Bronchial epithelial cell (primary cell): Measurements from ENCODE around the gene NMUR1. TPM values are rescaled to one million over a fixed set of nuclear protein-coding genes. Genes with fewer than 3 reads are reported as not detected.

Source experiments
- DNase-seq: peaks from one replicate; pipeline ENCODE4 v3.0.0-alpha.2; 2010; ENCODE audit warnings: low read depth
- FAIRE-seq: peaks from 2 replicates; lab custom pipeline; 2011; peaks lifted over from hg19 to GRCh38; lab: Jason Lieb, UNC
- H3K27me3 ChIP-seq: 2 replicates; pipeline ENCODE4 v1.5.1; 2011; ENCODE audit warnings: low read length; ENCODE audit not compliant: control insufficient read depth, insufficient read depth
- H3K36me3 ChIP-seq: 2 replicates; pipeline ENCODE4 v1.5.1; 2011; ENCODE audit warnings: low read length; ENCODE audit not compliant: control insufficient read depth, insufficient read depth
- H3K4me3 ChIP-seq: 2 replicates; pipeline ENCODE4 v1.5.1; 2011; ENCODE audit warnings: mild to moderate bottlenecking, low read depth, low read length, control low read depth
- total RNA-seq: library from RNA; depleted of rRNA; stranded (reverse); fragments of >200 nt; gene quantifications from 2 replicates; pipeline ENCODE4 v1.2.1, GENCODE V29; 2014
- TF ChIP-seq, protein P1 (sequence below): IDR thresholded peaks from 2 replicates; pipeline ENCODE4 v1.5.1; 2011; ENCODE audit warnings: mild to moderate bottlenecking, moderate library complexity, low read length, control low read depth, inconsistent platforms; ENCODE audit not compliant: insufficient read depth, severe bottlenecking

Gene NMUR1
- total RNA-seq, 1 donor from 2014 or later, result not detected

DNA sequence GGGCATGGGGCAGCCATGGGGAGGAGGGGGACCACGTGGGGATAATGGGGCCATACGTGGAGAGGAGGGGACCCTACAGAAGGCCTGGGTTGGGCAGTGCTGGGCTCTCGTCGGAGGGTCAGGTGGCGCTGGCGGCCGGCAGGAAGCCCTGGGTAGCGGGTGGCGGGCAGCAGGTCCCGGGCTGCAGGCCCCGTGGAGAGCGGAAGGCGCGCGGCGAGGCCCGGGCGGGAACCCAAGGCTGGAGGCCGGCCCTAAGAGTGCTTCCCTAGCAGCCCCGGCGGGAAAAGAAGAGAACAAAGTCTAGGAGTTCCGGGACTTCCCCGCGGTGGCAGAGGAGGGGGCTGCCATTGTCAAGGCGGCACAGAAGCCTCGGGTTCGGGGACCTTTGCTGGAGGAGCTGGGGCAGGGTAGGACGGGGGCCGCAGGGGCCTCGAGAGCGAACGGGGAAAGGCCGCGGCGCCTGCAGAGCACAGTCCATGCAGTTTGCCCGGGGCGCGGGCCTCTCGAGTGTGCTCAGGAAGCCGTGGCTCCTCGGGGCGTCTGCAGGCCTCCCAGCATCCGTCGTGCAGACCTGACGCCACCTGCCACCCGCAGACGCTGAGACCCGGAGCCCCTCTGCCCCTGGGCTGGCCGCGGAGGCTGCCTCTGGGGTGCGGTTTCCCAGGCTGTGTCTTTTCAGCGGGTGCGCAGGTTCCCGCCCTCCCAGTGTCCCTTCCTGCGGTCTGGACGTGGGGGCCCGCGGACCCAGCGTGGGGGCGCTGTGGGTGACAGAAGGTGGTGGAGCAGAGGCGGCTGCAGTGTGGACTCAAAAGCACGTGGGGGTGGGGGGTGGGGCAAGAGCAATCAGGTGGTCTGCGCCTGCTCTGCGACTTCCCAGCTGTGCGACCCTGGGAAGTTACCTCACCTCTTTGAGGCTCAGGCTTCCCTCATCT, 46.6 kb downstream of the NMUR1 start:
- FAIRE-seq (no peak), DNase-seq (no peak)
- Histone ChIP-seq H3K4me3 (peak overlapping the region; percentile 42), H3K36me3 (no peaks in the 10 kb centered on the region), H3K27me3 (no peaks in the 10 kb centered on the region)
- TF ChIP-seq, protein P1, sequence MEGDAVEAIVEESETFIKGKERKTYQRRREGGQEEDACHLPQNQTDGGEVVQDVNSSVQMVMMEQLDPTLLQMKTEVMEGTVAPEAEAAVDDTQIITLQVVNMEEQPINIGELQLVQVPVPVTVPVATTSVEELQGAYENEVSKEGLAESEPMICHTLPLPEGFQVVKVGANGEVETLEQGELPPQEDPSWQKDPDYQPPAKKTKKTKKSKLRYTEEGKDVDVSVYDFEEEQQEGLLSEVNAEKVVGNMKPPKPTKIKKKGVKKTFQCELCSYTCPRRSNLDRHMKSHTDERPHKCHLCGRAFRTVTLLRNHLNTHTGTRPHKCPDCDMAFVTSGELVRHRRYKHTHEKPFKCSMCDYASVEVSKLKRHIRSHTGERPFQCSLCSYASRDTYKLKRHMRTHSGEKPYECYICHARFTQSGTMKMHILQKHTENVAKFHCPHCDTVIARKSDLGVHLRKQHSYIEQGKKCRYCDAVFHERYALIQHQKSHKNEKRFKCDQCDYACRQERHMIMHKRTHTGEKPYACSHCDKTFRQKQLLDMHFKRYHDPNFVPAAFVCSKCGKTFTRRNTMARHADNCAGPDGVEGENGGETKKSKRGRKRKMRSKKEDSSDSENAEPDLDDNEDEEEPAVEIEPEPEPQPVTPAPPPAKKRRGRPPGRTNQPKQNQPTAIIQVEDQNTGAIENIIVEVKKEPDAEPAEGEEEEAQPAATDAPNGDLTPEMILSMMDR, result no peak

DNA sequence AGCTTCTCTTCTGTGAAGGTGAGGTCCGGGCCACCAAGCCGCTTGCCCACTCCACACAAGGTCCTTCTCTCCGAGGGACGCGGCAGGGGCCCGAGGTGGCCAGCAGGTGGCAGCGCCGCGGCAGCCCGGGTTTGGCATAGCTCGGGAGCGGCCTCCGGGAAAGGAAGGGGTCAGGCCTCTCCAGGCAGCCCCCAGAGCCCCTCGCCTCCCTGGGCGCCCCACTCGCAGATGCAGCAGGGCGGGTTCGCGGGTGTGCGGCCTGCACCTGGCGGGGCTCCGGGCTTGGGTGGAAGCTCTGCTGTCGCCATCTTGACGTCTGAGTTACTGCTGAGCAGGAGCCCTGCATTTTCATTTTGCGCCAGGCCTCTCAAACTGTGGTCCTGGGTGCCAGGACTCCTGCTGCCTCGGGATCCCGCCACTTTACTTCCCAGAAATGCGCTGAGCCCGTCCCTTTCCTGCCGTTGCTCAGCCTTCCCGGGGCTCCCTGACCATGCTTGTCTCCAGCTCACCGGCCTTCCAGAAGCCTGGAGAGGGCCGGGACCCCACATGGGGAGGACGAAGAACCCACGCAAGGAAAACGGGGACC, 47.3 kb downstream of the NMUR1 start:
- peak; percentile 29 for DNase-seq
- TF ChIP-seq, protein P1, result peak; percentile 95
- peak overlapping the region; percentile 42 for H3K4me3 ChIP-seq

DNA sequence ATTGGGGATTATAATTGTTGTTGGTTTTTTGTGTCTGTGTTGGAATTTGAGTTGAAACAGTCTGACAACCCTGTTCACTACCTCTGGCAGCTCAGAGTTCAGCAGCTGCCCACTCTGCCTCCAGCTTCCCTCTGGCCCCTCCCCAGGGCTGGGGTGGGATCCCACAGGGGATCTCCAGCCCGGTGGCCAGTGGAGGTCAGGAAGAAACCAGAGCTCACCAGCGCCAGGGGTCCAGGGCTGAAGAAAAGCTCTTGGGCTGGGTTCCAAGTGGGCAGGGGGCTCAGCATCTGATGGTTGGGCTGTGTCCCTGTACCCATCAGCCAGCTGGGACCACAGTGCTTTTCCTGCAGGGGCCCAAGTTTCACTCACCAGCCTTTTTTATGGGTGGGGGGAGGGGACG, 49.5 kb downstream of the NMUR1 start:
- no peaks in the 10 kb centered on the region for H3K27me3 ChIP-seq
- H3K4me3 ChIP-seq, result no peak overlapping the region
- TF ChIP-seq, protein P1, result no peak
- DNase-seq (no peak), FAIRE-seq (no peak)
- no peaks in the 10 kb centered on the region for H3K36me3 ChIP-seq

More for the DNA sequence above, 47.3 kb downstream of the NMUR1 start:
- no peaks in the 10 kb centered on the region for H3K27me3 ChIP-seq
- H3K36me3 ChIP-seq, result no peaks in the 10 kb centered on the region
- FAIRE-seq, result no peak

DNA sequence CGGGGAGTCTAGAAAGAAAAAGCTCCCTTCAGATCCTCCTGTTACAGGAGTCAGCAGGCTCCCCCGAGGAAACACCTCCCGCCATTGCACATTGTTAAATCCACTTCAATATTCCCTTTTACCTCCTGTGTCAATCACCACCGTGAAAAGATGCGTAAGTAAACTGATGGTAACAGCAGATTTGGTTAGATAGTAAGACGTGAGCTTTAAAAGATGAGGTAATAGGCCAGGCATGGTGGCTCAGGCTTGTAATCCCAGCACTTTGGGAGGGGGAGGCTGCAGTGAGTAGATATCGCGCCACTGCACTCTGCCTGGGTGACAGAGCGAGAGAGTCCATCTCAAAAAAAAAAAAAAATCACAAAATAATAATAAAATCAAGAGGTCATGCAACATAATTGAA, 50.8 kb downstream of the NMUR1 start:
- Histone ChIP-seq H3K4me3 (no peak overlapping the region), H3K36me3 (no peaks in the 10 kb centered on the region), H3K27me3 (no peaks in the 10 kb centered on the region)
- DNase-seq (no peak), FAIRE-seq (no peak)
- TF ChIP-seq, protein P1, result no peak

DNA sequence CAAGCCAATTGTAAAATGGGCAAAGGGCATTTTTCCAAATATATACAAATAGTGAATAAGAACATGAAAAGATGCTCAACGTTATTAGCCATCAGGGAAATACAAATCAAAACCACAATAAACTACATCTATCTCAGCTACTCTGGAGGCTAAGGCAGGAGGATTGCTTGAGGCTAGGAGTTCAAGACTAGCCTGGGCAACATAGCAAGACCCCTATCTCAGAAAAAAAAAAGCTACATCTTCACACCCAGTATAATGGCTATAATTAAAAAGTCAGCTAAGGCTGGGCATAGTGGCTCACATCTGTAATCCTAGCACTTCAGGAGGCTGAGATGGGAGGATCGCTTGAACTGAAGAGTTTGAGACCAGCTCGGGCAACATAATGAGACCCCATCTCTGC, 53.3 kb downstream of the NMUR1 start:
- Histone ChIP-seq H3K36me3 (no peaks in the 10 kb centered on the region), H3K4me3 (no peak overlapping the region), H3K27me3 (no peaks in the 10 kb centered on the region)
- TF ChIP-seq, protein P1, result no peak
- FAIRE-seq, result no peak
- no peak for DNase-seq
